Bronchial smooth muscle cell (primary cell): Measurements from ENCODE around the gene CPM. TPM values are rescaled to one million over a fixed set of nuclear protein-coding genes. Genes with fewer than 3 reads are reported as not detected.

Experiments used
- total RNA-seq: library from RNA; depleted of rRNA; stranded (reverse); fragments of >200 nt; gene quantifications from 2 replicates; pipeline ENCODE4 v1.2.1, GENCODE V29; 2014

The CPM gene
- total RNA-seq = 26.4 and 48.7 TPM in 2 replicates

GRCh38 chr12:68932961-68933893 lies at the start of gene CPM:
CPM (minus strand) TSS chr12:68933171; CDS start chr12:68932837, 334 bp downstream.

GRCh38 chr12:68807576-68808387 lies 125.2 kb downstream of the CPM start, which contains the start of gene MDM2:
MDM2 (plus strand) TSS chr12:68808177; CDS start chr12:68808478, 301 bp downstream.

Other genes starting within 250 kb of the CPM start
- gene NUP107, start 246.2 kb downstream of the CPM start, total RNA-seq = 23.5 and 27.9 TPM in 2 replicates
- gene SLC35E3, start 187.0 kb downstream of the CPM start, total RNA-seq = 3.0 and 4.6 TPM in 2 replicates
- 206 and 274 TPM in 2 replicates for gene MDM2, start 125.0 kb downstream of the CPM start, total RNA-seq